Measurements from ENCODE around the gene PODNL1.

The PODNL1 gene

GRCh38 chr19:13962699-13963602 is 24.7 kb upstream of the PODNL1 start:
- TF ChIP-seq TCF7L2 (IDR thresholded peaks at IDR 0.05; ENCODE audit: borderline replicate concordance, low read depth, low read length) (no peak), KLF8 (tag by site-specific recombination; IDR thresholded peaks at IDR 0.05) (peak; percentile 61), ZNF785 (tag by site-specific recombination; IDR thresholded peaks at IDR 0.05) (no peak), ZEB2 (tag by site-specific recombination; IDR thresholded peaks at IDR 0.05) (no peak), ZNF488 (tag by site-specific recombination; IDR thresholded peaks at IDR 0.05) (no peak), ZSCAN4 (tag by site-specific recombination; IDR thresholded peaks at IDR 0.05) (no peak), ZBTB10 (tag by site-specific recombination; IDR thresholded peaks at IDR 0.05) (no peak)
- Histone ChIP-seq H3K27ac (ENCODE audit: extremely low read depth, low read depth, low read length) (no peak overlapping the region), H3K36me3 (ENCODE audit: control insufficient read depth in 2 of 2, insufficient read depth in 1 of 2, low read length in 2 of 2) (peaks cover 7 to 70% of the 10 kb centered on the region in 2 experiments; a peak in 2 of 3 replicates), H3K4me1 (ENCODE audit: control insufficient read depth, insufficient read depth, low read length) (peaks cover 3% of the 10 kb centered on the region; the same call in 1 of the 2 replicates), H3K4me3 (ENCODE audit: low read depth, low read length) (no peak overlapping the region), H3K9me3 (ENCODE audit: control insufficient read depth, insufficient read depth, low read depth, low read length) (no peaks in the 10 kb centered on the region)
- CTCF ChIA-PET = no interaction called here
- POLR2A ChIA-PET = interaction anchor here (1.0 to 1.1 kb wide), 2 partner anchors 30 to 68 kb away, joined by 5 to 6 read pairs; partner anchors contain the start of gene IL27RA

GRCh38 chr19:13961826-13962698 is 23.8 kb upstream of the PODNL1 start:
- Histone ChIP-seq H3K27ac (ENCODE audit: extremely low read depth, low read depth, low read length) (no peak overlapping the region), H3K4me1 (ENCODE audit: control insufficient read depth, insufficient read depth, low read length) (peaks cover 3% of the 10 kb centered on the region; the same call in 1 of the 2 replicates), H3K9me3 (ENCODE audit: control insufficient read depth, insufficient read depth, low read depth, low read length) (no peaks in the 10 kb centered on the region), H3K4me3 (ENCODE audit: low read depth, low read length) (no peak overlapping the region), H3K36me3 (ENCODE audit: control insufficient read depth in 2 of 2, insufficient read depth in 1 of 2, low read length in 2 of 2) (peaks cover 5 to 71% of the 10 kb centered on the region in 2 experiments)
- CTCF ChIA-PET = no interaction called here
- no peak for TF ChIP-seq ZNF157 (tag by site-specific recombination; IDR thresholded peaks at IDR 0.05)
- no peak for TF ChIP-seq KLF17 (tag by site-specific recombination; IDR thresholded peaks at IDR 0.05)
- peak; percentile 66 for TF ChIP-seq ZIC2 (tag by site-specific recombination; IDR thresholded peaks at IDR 0.05)
- no peak for TF ChIP-seq ZNF18 (tag by site-specific recombination; IDR thresholded peaks at IDR 0.05)
- no peak for TF ChIP-seq ZNF155 (tag by site-specific recombination; IDR thresholded peaks at IDR 0.05)
- POLR2A ChIA-PET = interaction anchor here (0.8 to 1.1 kb wide), 3 partner anchors 10 to 69 kb away, joined by 3 to 6 read pairs (median 5); partner anchors contain the start of genes DCAF15 and IL27RA

Measured in HEK293 (cell line).